GM19397 (cell line): ENCODE measurements around the gene PPP1R12C.
"Not testable (repeated sequence)": the region's sequence is repeated elsewhere in the genome, so short reads cannot be mapped to it uniquely, and the experiment has no call there.

Experiments
- ATAC-seq: cut with Tn5 transposase; IDR thresholded peaks from one replicate; pipeline ENCODE4 v1.9.1; 2021; ENCODE audit warnings: mild to moderate bottlenecking, moderate library complexity; ENCODE audit not compliant: unreplicated experiment

The PPP1R12C gene

GRCh38 chr19:55076321-55076720 lies 41.1 kb downstream of the PPP1R12C start:
- ATAC-seq = no peak

GRCh38 chr19:55075371-55075998 lies 42.0 kb downstream of the PPP1R12C start, which contains the start of gene EPS8L1:
Gene EPS8L1, plus strand, starts transcription at chr19:55075869. Its CDS starts 576 bp downstream, at chr19:55076445.
- ATAC-seq = no peak

GRCh38 chr19:55071913-55072312 lies 45.5 kb downstream of the PPP1R12C start:
- ATAC-seq = no peak

GRCh38 chr19:55071129-55071502 lies 46.3 kb downstream of the PPP1R12C start:
- ATAC-seq = no peak

GRCh38 chr19:55070466-55071128 lies 46.8 kb downstream of the PPP1R12C start:
- ATAC-seq = no peak

GRCh38 chr19:55069865-55070197 lies 47.6 kb downstream of the PPP1R12C start:
- ATAC-seq = no peak

GRCh38 chr19:55068950-55069864 lies 48.2 kb downstream of the PPP1R12C start:
- ATAC-seq = no peak

GRCh38 chr19:55067869-55068268 lies 49.6 kb downstream of the PPP1R12C start:
- ATAC-seq = no peak

- no peak for ATAC-seq
Measured at GRCh38 chr19:55066107-55066709, 51.2 kb downstream of the PPP1R12C start.

GRCh38 chr19:55065516-55065915 lies 51.9 kb downstream of the PPP1R12C start:
- ATAC-seq = not testable (repeated sequence)

- ATAC-seq = no peak
Measured at GRCh38 chr19:55063492-55063843, 54.0 kb downstream of the PPP1R12C start.

GRCh38 chr19:55062735-55063491 lies 54.5 kb downstream of the PPP1R12C start, which contains the start of gene RDH13:
Gene RDH13, minus strand, starts transcription at chr19:55063148. Its CDS starts 116 bp downstream, at chr19:55063032.
- ATAC-seq = peak; percentile 92

- ATAC-seq = not testable (repeated sequence)
Measured at GRCh38 chr19:55060287-55060686, 57.1 kb downstream of the PPP1R12C start.

- ATAC-seq = no peak
Measured at GRCh38 chr19:55058781-55059610, 58.4 kb downstream of the PPP1R12C start.

GRCh38 chr19:55056827-55057226 lies 60.6 kb downstream of the PPP1R12C start:
- ATAC-seq = no peak

- ATAC-seq = no peak
Measured at GRCh38 chr19:55053735-55054134, 63.7 kb downstream of the PPP1R12C start.

GRCh38 chr19:55050749-55051532 lies 66.5 kb downstream of the PPP1R12C start:
- ATAC-seq = no peak

GRCh38 chr19:55048446-55048845 lies 69.0 kb downstream of the PPP1R12C start:
- no peak for ATAC-seq

- no peak for ATAC-seq
Measured at GRCh38 chr19:55047951-55048350, 69.5 kb downstream of the PPP1R12C start.
